GM18499 (cell line): ENCODE measurements around the gene SMARCE1.

ENCODE experiments used
- ATAC-seq: cut with Tn5 transposase; IDR thresholded peaks from one replicate; pipeline ENCODE4 v1.9.1; 2021; ENCODE audit warnings: moderate number of reproducible peaks; ENCODE audit not compliant: insufficient read depth, unreplicated experiment

The SMARCE1 gene

DNA sequence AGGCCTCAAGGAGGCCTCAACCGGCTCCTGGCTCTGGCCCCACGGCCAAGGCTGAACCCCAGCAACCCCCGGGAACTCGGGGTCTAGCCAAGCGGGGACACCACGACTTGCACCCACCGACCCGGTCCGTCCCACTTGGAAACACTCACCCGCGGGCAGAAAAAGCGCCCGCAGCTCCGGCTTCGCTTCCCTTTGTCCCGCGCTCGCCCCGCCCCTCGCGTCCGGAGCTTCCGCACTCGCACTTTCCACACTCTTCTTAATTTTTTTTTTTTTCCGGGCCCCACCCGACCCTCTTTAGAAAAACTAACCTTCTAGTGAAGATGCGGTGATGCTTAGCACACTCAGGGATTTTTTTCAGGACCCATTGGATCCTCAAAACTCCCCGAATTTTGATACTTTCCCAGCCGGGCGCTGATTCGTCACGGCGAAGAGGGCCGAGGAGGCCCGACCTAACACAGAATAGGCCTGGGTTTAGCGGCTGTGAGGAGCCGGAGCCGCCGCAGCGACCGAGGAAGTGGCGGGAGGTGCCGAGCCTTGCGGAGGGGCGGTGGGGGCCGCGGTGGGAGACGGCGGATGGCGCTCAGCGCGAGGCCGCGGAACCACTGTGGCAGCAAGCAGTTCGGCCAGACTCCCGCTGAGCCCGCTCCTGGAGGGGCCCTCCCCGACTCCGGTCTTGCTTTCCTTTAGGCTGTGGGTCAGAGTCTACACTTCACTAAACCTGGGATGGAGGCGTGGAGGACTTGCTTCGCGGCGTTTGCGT lies at the start of gene SMARCE1:
SMARCE1 (minus strand) TSS at position 195 of the 760 bp plus-strand sequence. CDS start 2,016 bp downstream, outside the sequence.
- ATAC-seq, result no peak

DNA sequence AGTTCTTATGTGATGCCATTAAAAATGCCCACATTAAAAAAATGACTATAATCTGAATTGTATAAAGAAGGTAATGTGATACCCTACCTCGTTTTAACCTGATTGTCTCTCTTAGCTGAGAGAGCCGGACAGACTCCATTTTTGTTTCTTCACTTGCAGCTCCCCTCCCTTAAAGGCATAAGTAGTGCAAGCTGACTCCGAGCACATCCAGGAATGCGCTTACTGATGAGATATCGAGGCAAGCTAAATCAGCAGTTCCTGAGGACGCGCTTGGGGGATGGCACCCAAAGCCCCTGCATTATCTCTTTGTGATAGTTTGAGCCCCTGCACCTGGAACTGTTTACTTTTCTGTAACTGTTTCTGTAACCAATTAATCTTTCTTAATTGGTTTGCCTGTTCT lies 49.7 kb upstream of the SMARCE1 start:
- ATAC-seq, result no peak

- ATAC-seq, result no peak
Observed at GRCh38 chr17:40696651-40697072, 49.0 kb upstream of the SMARCE1 start.

GRCh38 chr17:40695874-40696472 lies 48.4 kb upstream of the SMARCE1 start:
- no peak for ATAC-seq

DNA sequence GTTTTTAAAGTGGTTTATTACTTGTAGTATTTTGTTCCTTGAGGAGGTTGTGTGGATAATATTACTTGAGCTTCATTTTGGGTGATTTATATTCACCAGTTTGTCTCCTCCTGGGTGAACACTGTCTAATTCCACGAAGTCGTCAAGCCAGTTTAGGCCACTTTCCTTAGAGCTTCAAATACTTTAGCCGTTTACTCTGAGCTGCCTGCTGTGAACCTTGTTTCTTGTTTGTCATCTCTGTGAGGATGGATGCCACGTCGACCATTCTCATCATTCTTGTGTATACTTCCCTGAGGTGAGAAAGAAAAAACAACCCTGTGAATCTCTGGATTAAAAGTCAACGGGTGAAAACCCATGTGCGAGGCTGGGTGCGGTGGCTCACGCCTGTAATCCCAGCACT lies 47.0 kb upstream of the SMARCE1 start:
- ATAC-seq, result no peak

DNA sequence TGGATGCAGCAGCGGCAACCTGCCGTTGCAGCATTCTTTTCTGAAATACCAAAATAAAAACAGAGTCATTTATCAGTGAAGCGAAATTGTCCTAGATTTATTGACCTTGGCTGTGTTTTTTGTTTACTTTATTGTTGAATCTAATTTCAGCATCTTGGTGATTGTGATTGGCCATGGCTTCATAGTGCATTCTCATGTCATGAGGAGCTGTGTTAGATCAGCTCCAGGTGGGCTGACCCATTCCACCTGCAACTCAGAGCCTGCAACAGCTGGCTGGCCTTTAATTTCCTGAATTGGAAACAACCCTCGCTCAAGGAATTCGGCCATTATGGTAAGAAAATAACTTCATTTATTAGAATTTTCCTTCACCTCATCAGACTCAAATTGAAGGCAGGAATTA lies 39.5 kb upstream of the SMARCE1 start:
- ATAC-seq, result no peak

- ATAC-seq, result no peak
Observed at GRCh38 chr17:40686192-40686591, 38.6 kb upstream of the SMARCE1 start.

- no peak for ATAC-seq
Observed at GRCh38 chr17:40680998-40681397, 33.4 kb upstream of the SMARCE1 start.

GRCh38 chr17:40679523-40679907 lies 31.9 kb upstream of the SMARCE1 start:
- no peak for ATAC-seq

- no peak for ATAC-seq
Observed at GRCh38 chr17:40678902-40679522, 31.4 kb upstream of the SMARCE1 start.

- ATAC-seq, result no peak
Observed at GRCh38 chr17:40675905-40676304, 28.3 kb upstream of the SMARCE1 start.

GRCh38 chr17:40672654-40673053 lies 25.0 kb upstream of the SMARCE1 start:
- no peak for ATAC-seq

GRCh38 chr17:40671282-40671681 lies 23.7 kb upstream of the SMARCE1 start:
- no peak for ATAC-seq

- no peak for ATAC-seq
Observed at GRCh38 chr17:40666331-40666730, 18.7 kb upstream of the SMARCE1 start.

GRCh38 chr17:40664582-40665333 lies 17.1 kb upstream of the SMARCE1 start, which contains the start of gene KRT222:
KRT222 (minus strand) TSS chr17:40665177; CDS start chr17:40665099, 78 bp downstream.
- no peak for ATAC-seq

DNA sequence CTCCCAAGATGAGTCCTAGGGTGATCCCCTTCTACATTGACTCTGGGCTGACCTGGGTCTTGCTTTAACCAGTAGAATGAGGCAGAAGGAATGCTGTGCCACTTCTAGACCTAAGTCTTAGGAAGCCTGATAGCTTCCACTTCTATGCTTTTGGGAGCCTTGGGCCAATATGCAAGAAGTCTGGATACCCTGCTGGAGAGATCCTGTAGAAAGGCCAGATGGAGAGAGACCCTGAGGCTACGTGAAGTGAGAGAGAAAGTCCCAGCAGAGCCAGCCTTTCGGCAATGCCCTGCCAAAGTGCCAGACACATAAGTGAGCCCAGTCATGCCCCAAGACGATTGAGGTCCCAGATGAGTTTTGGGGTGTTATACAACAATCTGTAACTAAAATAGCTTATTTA lies 15.6 kb upstream of the SMARCE1 start:
- ATAC-seq, result no peak

DNA sequence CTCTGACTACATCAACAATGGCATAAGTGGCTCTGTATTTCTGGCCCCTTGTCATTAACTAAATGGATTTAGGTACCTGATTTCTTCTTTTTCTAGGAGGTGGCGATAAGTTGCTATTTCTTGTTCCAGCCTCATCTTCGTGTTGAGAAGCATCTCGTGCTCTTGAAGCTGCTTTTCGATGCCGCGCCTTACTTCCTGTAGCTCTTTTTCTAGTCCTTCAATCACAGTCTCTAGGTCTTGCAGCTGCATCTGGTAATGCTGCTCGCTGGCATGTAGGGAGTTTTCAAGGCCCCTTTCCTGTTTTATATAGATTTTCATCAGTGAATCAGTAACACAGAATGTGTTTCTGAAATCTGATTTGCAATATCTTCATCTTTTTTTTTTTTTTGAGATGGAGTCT lies 12.3 kb upstream of the SMARCE1 start:
- ATAC-seq, result no peak

GRCh38 chr17:40658396-40658795 lies 10.8 kb upstream of the SMARCE1 start:
- ATAC-seq, result no peak

DNA sequence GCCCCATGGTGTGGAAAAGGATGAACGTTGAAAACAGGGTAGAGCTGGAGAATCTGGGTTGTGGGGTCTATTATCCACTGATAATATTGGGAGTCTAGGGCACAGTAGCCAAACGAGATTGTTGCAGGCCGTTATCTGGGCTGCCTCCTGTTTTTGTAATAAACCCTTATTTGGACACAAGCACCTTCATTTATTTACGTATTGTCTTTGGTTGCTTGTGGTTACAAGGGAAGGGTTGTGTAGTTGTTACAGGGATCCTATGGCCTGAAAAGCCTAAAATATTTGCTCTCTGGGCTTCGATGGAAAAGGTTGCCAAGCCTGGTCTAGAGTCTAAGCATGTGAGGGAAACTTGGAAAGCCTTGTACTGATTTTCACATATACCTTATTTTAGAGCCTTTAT lies 4.3 kb upstream of the SMARCE1 start:
- ATAC-seq, result no peak

DNA sequence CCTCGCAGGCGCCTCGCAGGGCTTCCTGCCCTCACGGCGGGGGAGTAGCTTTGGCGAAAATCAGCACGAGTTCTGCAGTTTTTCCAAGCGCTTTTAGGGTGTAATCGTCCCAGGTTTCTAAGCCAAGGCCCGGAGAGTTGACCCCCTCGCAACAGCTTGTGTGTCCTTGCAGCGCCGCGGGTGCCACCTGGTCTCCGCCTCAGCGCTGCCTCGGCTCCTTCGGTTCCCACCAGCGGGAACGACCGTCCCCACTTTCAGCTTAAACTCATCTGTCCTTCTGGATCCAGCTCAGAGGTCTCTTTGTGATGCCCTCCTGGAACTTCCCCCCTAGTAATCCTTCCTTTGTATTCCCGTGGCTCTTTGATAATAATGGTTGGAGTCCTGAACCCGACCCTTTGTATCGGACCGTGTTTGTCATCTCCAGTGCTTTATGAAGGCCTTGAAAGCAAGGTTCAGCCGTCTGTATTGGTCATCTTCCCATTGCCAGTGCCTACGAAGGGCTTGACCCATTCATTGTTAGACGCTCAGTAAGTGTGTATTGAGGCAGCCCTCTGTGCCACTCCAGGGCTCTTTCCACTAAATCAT lies 858 bp upstream of the SMARCE1 start:
- no peak for ATAC-seq
